A673 (cell line): ENCODE results near the gene RADX.

Experiments
- EZH2 ChIP-seq: fragments of 200-600 bp; sonication (generic); IDR thresholded peaks from 2 replicates; pipeline ENCODE4 v1.6.1; 2017; ENCODE audit warnings: borderline replicate concordance, low read depth, mild to moderate bottlenecking, mixed read lengths, antibody characterized with exemption, low read length; ENCODE audit not compliant: poor library complexity, severe bottlenecking
- TF ChIP-seq, protein P1 (sequence below): fragments of 300-800, 200-600 bp; sonication (generic); conservative IDR thresholded peaks from 2 replicates; pipeline ENCODE4 v1.5.1; 2017; ENCODE audit warnings: low read depth, mild to moderate bottlenecking, antibody characterized with exemption, low read length, moderate library complexity, mixed read lengths

DNA sequence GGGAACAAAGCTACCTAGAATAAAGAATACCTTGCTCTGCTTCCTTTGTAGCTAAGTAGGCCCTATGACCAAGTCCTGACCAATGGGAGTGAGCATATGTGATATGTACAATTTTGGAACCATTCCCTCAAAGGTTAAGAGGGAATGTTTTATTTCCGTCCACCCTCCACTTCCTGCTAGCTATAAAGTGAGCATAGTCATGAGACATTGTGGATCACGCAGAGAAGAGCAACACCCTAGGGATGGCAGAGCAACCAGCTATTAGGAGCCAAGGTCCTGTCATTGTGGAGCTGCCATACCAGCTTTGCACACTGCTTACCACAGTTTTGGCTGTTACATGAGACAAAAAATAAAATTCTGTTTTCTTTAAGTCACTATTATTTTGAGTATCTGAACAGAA is 68.9 kb downstream of the RADX start:
- TF ChIP-seq, protein P1, sequence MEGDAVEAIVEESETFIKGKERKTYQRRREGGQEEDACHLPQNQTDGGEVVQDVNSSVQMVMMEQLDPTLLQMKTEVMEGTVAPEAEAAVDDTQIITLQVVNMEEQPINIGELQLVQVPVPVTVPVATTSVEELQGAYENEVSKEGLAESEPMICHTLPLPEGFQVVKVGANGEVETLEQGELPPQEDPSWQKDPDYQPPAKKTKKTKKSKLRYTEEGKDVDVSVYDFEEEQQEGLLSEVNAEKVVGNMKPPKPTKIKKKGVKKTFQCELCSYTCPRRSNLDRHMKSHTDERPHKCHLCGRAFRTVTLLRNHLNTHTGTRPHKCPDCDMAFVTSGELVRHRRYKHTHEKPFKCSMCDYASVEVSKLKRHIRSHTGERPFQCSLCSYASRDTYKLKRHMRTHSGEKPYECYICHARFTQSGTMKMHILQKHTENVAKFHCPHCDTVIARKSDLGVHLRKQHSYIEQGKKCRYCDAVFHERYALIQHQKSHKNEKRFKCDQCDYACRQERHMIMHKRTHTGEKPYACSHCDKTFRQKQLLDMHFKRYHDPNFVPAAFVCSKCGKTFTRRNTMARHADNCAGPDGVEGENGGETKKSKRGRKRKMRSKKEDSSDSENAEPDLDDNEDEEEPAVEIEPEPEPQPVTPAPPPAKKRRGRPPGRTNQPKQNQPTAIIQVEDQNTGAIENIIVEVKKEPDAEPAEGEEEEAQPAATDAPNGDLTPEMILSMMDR, result no peak
- no peak for TF ChIP-seq EZH2
